ENCODE results near the gene CDK6. TPM values are rescaled to one million over a fixed set of nuclear protein-coding genes. Genes with fewer than 3 reads are reported as not detected.

Gene CDK6
- total RNA-seq, 3 donors from 2014 or later (not counting 1 experiment from before 2014, with no cell fraction given) = 41.1 to 46.3 (median 45.1) TPM

DNA sequence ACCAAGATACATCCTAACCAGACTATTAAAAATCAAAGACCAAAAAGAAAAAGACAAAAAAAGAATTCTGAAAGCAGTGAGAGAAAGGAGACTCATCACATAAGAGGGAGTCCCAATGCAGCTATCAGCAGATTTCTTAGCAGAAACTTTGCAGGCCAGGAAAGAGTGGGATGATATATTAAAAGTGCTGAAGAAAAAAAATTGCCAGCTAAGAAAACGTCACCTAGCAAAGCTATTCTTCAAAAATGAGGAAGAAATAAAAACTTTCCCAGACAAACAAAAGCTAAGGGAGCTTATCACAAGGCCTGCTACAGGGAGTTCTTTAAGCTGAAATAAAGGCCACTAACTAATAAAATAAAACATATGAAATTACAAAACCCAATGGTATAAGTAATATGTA, 40.5 kb upstream of the CDK6 start:
- H3K4me1 Mint-ChIP-seq = peaks cover 7 to 16% of the 10 kb centered on the region in 2 donors
- WGBS (ENCODE audit: insufficient coverage) = no CpG with 5 or more reads among the region's 1 CpG
- TF ChIP-seq, protein P1, sequence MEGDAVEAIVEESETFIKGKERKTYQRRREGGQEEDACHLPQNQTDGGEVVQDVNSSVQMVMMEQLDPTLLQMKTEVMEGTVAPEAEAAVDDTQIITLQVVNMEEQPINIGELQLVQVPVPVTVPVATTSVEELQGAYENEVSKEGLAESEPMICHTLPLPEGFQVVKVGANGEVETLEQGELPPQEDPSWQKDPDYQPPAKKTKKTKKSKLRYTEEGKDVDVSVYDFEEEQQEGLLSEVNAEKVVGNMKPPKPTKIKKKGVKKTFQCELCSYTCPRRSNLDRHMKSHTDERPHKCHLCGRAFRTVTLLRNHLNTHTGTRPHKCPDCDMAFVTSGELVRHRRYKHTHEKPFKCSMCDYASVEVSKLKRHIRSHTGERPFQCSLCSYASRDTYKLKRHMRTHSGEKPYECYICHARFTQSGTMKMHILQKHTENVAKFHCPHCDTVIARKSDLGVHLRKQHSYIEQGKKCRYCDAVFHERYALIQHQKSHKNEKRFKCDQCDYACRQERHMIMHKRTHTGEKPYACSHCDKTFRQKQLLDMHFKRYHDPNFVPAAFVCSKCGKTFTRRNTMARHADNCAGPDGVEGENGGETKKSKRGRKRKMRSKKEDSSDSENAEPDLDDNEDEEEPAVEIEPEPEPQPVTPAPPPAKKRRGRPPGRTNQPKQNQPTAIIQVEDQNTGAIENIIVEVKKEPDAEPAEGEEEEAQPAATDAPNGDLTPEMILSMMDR (IDR thresholded peaks at IDR 0.05) = no peak
- ATAC-seq (no peak), DNase-seq (no peak)
- no peak overlapping the region for H3K4me3 ChIP-seq (ENCODE audit: low read length)
- H3K4me3 Mint-ChIP-seq = no peak overlapping the region
- no peaks in the 10 kb centered on the region for H3K36me3 Mint-ChIP-seq
- H3K9me3 ChIP-seq (ENCODE audit: control insufficient read depth, insufficient read depth, low read length) = no peaks in the 10 kb centered on the region
- H3K4me1 ChIP-seq (ENCODE audit: control insufficient read depth, insufficient read depth, low read length) = peaks cover 9% of the 10 kb centered on the region
- no peaks in the 10 kb centered on the region for H3K27me3 Mint-ChIP-seq (ENCODE audit: low read depth in 2 of 2)
- H3K36me3 ChIP-seq (ENCODE audit: control insufficient read depth, insufficient read depth, low read length) = no peaks in the 10 kb centered on the region
- no peaks in the 10 kb centered on the region for H3K9me3 Mint-ChIP-seq
- H3K27ac Mint-ChIP-seq = no peak overlapping the region
- intact Hi-C loops (cut with micrococcal nuclease) = no loop called here
- no peaks in the 10 kb centered on the region for H3K27me3 ChIP-seq (ENCODE audit: control insufficient read depth, insufficient read depth, low read length)
- no peak overlapping the region for H3K27ac ChIP-seq (ENCODE audit: low read length)

DNA sequence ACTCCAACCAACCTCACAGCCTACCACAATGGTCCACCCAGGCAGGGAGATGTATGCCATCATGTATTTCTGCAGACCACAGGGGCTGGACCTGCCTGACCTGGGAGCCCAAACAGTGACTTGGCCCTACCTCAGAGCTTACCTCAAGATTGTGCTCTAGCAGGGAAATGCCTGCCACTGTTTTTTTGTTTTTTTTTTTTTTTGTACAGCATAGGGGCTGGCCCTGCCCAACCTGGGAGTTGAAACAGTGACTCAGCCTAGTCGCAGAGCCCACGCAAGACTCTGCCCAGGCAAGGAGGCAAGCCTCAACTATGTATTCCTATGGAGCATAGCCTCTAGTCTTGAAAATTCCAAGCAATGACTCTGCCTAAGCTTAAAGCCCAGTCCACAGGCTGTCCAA, 39.3 kb upstream of the CDK6 start:
- Mint-ChIP-seq H3K27ac (no peak overlapping the region), H3K27me3 (ENCODE audit: low read depth in 2 of 2) (no peaks in the 10 kb centered on the region), H3K4me1 (peaks cover 0 to 7% of the 10 kb centered on the region in 2 donors), H3K36me3 (no peaks in the 10 kb centered on the region), H3K9me3 (no peaks in the 10 kb centered on the region), H3K4me3 (no peak overlapping the region)
- no peak for DNase-seq
- H3K36me3 ChIP-seq (ENCODE audit: control insufficient read depth, insufficient read depth, low read length) = no peaks in the 10 kb centered on the region
- ATAC-seq = no peak
- TF ChIP-seq, protein P1 (IDR thresholded peaks at IDR 0.05) = no peak
- H3K27ac ChIP-seq (ENCODE audit: low read length) = no peak overlapping the region
- no peak overlapping the region for H3K4me3 ChIP-seq (ENCODE audit: low read length)
- H3K27me3 ChIP-seq (ENCODE audit: control insufficient read depth, insufficient read depth, low read length) = no peaks in the 10 kb centered on the region
- peaks cover 3% of the 10 kb centered on the region for H3K4me1 ChIP-seq (ENCODE audit: control insufficient read depth, insufficient read depth, low read length)
- intact Hi-C loops (cut with micrococcal nuclease) = no loop called here
- WGBS (ENCODE audit: insufficient coverage) = 86% methylated on average over 2 of the region's 2 CpGs
- H3K9me3 ChIP-seq (ENCODE audit: control insufficient read depth, insufficient read depth, low read length) = no peaks in the 10 kb centered on the region

- no peaks in the 10 kb centered on the region for H3K9me3 Mint-ChIP-seq
- no peaks in the 10 kb centered on the region for H3K36me3 Mint-ChIP-seq
- H3K4me1 Mint-ChIP-seq = peaks cover 0 to 5% of the 10 kb centered on the region in 2 donors
- no peak for ATAC-seq
- no peaks in the 10 kb centered on the region for H3K27me3 Mint-ChIP-seq (ENCODE audit: low read depth in 2 of 2)
- intact Hi-C loops (cut with micrococcal nuclease) = no loop called here
- Histone ChIP-seq H3K4me3 (ENCODE audit: low read length) (no peak overlapping the region), H3K9me3 (ENCODE audit: control insufficient read depth, insufficient read depth, low read length) (no peaks in the 10 kb centered on the region), H3K27ac (ENCODE audit: low read length) (no peak overlapping the region), H3K4me1 (ENCODE audit: control insufficient read depth, insufficient read depth, low read length) (no peaks in the 10 kb centered on the region), H3K36me3 (ENCODE audit: control insufficient read depth, insufficient read depth, low read length) (no peaks in the 10 kb centered on the region), H3K27me3 (ENCODE audit: control insufficient read depth, insufficient read depth, low read length) (no peaks in the 10 kb centered on the region)
- no peak overlapping the region for H3K4me3 Mint-ChIP-seq
- TF ChIP-seq, protein P1 (IDR thresholded peaks at IDR 0.05) = no peak
- DNase-seq = no peak
- WGBS (ENCODE audit: insufficient coverage) = 80% methylated on average over 1 of the region's 1 CpG
- no peak overlapping the region for H3K27ac Mint-ChIP-seq
These were observed 38.8 kb upstream of the CDK6 start for GRCh38 chr7:92875173-92875572.

DNA sequence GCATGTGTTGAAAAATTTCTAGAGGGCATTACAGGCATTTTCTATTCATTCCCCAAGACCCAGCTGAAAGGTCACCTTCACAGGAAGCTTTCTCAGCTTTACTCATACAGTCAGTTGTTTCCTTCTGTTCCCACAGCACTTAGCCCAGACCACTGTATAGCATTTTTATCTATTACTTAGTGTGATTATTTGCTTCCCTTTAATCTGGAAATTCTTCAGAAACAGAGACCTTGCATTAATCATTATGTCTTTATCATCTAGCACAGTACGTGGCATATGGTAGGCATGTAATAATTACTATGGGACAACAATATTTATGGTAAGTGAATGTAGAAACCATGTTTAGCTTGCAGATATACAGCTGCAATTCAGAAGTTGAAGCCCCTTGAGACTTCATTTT, 38.2 kb upstream of the CDK6 start:
- Mint-ChIP-seq H3K36me3 (no peaks in the 10 kb centered on the region), H3K9me3 (no peaks in the 10 kb centered on the region), H3K4me1 (no peaks in the 10 kb centered on the region), H3K4me3 (no peak overlapping the region), H3K27me3 (ENCODE audit: low read depth in 2 of 2) (no peaks in the 10 kb centered on the region), H3K27ac (no peak overlapping the region)
- TF ChIP-seq, protein P1 (IDR thresholded peaks at IDR 0.05) = no peak
- no peak for DNase-seq
- 86% methylated on average over 1 of the region's 1 CpG for WGBS (ENCODE audit: insufficient coverage)
- Histone ChIP-seq H3K4me3 (ENCODE audit: low read length) (no peak overlapping the region), H3K36me3 (ENCODE audit: control insufficient read depth, insufficient read depth, low read length) (no peaks in the 10 kb centered on the region), H3K4me1 (ENCODE audit: control insufficient read depth, insufficient read depth, low read length) (no peaks in the 10 kb centered on the region), H3K27ac (ENCODE audit: low read length) (no peak overlapping the region), H3K27me3 (ENCODE audit: control insufficient read depth, insufficient read depth, low read length) (no peaks in the 10 kb centered on the region), H3K9me3 (ENCODE audit: control insufficient read depth, insufficient read depth, low read length) (no peaks in the 10 kb centered on the region)
- intact Hi-C loops (cut with micrococcal nuclease) = no loop called here
- ATAC-seq = no peak
